GM19025 (cell line): Measurements from ENCODE around the gene MTF2.

Experiments used
- ATAC-seq: cut with Tn5 transposase; IDR thresholded peaks from one replicate; pipeline ENCODE4 v1.9.1; 2021; ENCODE audit warnings: mild to moderate bottlenecking, low read depth, moderate library complexity; ENCODE audit not compliant: unreplicated experiment

The MTF2 gene

DNA sequence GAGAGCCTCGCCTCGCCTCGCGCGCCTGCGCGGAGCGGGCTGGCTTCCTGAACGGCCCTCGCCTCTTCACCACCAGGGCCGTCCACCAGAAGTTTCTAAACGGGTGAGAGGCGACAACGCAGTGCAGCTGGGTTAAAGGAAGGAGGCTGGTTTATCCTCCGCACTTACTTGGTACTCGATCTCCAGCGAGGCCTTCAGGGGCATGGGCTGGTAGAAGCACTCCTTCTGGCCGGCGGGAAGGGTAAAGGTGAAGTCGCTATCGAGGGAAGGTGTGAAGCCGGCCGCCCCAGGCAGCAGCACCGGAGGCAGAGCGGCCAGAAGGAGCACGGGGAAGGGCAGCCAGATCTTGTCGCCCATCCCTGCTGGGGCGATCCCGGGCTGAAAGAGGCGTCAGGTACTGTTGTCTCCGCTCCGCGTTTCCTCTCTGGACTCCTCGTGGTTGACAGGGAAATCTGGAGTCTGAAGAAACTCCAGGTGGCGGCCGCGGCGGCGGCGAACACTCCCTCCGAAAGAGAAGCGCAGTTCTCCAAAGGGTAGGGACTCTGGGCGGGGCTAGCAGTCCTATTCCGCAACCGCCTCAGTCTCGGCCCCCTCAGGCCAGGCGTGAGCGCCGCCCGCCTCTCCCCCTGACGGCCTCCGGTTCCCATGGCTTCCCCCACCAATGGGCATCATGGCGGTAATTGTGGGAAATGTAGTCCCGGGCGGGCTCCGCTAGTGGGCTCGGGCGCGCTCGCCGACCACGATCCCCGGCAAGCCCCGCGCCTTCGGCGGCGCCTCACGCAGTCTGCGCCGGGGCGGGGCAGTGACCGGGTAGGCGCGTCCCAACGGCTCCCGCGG is 101.0 kb downstream of the MTF2 start, which contains the start of gene TMED5:
Gene TMED5 (minus strand): TSS at position 528 of the 837 bp plus-strand sequence. CDS start 171 bp downstream, at position 357.
- peak; percentile 85 for ATAC-seq

DNA sequence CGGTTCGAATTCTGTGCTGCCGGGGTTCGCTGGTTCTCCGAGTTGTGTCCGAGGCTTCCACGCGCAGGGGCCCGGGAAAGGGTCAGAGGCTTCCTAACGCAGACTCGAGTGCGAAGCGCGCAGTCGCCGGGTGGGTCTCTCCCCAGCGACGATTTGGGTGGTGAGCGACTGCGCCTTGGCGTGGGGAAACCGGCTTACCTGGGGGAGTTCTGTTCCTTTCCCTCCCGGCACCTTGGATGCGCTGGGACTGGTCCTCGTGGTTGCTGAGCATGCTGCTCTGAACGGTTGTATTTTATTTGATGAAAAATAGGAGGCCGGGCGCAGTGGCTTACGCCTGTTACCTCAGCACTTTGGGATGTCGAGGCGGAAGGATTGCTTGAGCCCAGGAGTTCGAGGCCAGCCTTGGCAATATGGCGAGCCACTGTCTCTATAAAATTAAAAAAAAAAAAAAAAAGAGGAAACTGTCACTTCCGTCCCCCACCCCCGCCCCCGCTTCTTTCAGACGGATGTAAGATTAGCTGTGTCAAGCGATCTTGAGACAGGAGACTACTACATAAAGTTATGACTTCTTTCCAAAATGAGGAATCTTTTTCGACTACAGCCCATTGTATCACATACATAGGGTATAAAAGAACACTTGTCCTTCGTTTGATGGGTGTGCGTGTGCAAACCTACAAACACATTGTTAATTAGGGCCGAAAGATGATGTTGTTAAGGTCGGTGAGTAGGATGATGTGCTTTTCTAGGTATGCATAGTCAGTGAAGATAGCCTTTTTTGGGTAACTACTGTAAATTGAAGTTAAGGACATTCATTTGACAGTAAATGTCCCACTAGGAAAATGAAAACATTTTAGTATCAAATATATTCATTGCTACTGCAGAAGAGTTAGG is 101.9 kb downstream of the MTF2 start, which contains the start of gene CCDC18:
Gene CCDC18 (plus strand): TSS at position 2 of the 891 bp plus-strand sequence. CDS start 2,638 bp downstream, outside the sequence.
- no peak for ATAC-seq

DNA sequence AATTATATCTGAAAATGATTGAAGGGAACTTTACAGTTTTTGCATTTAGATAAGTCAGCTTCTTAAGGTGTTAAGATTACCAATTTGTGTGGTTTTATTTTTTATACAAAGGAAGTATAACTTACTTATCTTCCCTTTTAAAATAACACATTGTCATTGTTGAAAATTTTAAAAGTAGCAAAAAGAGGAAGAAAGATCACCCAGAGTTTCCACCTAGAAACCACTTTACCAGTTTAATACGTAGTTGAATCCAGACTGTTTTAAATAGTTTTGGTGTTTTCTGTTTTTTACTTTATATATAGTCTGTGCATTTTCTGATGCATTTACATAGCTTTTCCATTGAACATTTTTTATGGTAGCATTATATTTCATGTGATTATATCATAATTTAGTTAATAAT is 107.6 kb downstream of the MTF2 start:
- ATAC-seq = no peak
